GM23248 (cell line): ENCODE measurements around the gene DUSP22.

ENCODE experiments used
- EZH2 ChIP-seq: fragments of 200-600 bp; sonication (generic); IDR thresholded peaks from 2 replicates; pipeline ENCODE4 v1.6.1; 2018; ENCODE audit warnings: antibody characterized with exemption, mild to moderate bottlenecking; ENCODE audit not compliant: insufficient read depth, poor library complexity, severe bottlenecking
- EZH2phosphoT487 ChIP-seq: fragments of 200-600 bp; sonication (generic); IDR thresholded peaks from 2 replicates; pipeline ENCODE4 v1.6.1; 2018; ENCODE audit warnings: antibody characterized with exemption, moderate library complexity, mild to moderate bottlenecking, low read depth; ENCODE audit not compliant: insufficient read depth

- TF ChIP-seq EZH2 (no peak), EZH2phosphoT487 (no peak)
Measured at GRCh38 chr6:294656-295565, 2.6 kb downstream of the DUSP22 start.
